NCI-H146 treated with DMSO at 0.1 percent for 48 hours (cell line): Measurements from ENCODE around the gene SMTNL2.
"Not testable (repeated sequence)": the region's sequence is repeated elsewhere in the genome, so short reads cannot be mapped to it uniquely, and the experiment has no call there.

ENCODE experiments used
- DNase-seq: peaks from one replicate; lab custom pipeline; 2025; ENCODE audit not compliant: unreplicated experiment; lab: John Stamatoyannopoulos, UW

SMTNL2 gene

GRCh38 chr17:4584917-4585637 is 748 bp downstream of the SMTNL2 start:
- DNase-seq = no peak

- DNase-seq = no peak
Measured at GRCh38 chr17:4585638-4585994, 1.3 kb downstream of the SMTNL2 start.

- DNase-seq = no peak
Measured at GRCh38 chr17:4586043-4586442, 1.7 kb downstream of the SMTNL2 start.

- DNase-seq = no peak
Measured at GRCh38 chr17:4587195-4587594, 2.9 kb downstream of the SMTNL2 start.

GRCh38 chr17:4587803-4588202 is 3.5 kb downstream of the SMTNL2 start:
- no peak for DNase-seq

- no peak for DNase-seq
Measured at GRCh38 chr17:4588391-4588790, 4.1 kb downstream of the SMTNL2 start.

GRCh38 chr17:4588898-4589625 is 4.7 kb downstream of the SMTNL2 start:
- DNase-seq = no peak

GRCh38 chr17:4590042-4590441 is 5.7 kb downstream of the SMTNL2 start:
- DNase-seq = not testable (repeated sequence)

GRCh38 chr17:4590981-4591453 is 6.7 kb downstream of the SMTNL2 start:
- no peak for DNase-seq

- no peak for DNase-seq
Measured at GRCh38 chr17:4591529-4591928, 7.2 kb downstream of the SMTNL2 start.

GRCh38 chr17:4592240-4593005 is 8.1 kb downstream of the SMTNL2 start:
- DNase-seq = no peak

GRCh38 chr17:4593021-4593421 is 8.7 kb downstream of the SMTNL2 start:
- DNase-seq = no peak

- DNase-seq = no peak
Measured at GRCh38 chr17:4594406-4594805, 10.1 kb downstream of the SMTNL2 start.

GRCh38 chr17:4594931-4595684 is 10.8 kb downstream of the SMTNL2 start:
- DNase-seq = no peak

- DNase-seq = not testable (repeated sequence)
Measured at GRCh38 chr17:4595685-4596342, 11.5 kb downstream of the SMTNL2 start.

- no peak for DNase-seq
Measured at GRCh38 chr17:4596636-4597380, 12.5 kb downstream of the SMTNL2 start.

- no peak for DNase-seq
Measured at GRCh38 chr17:4597975-4598374, 13.6 kb downstream of the SMTNL2 start.

GRCh38 chr17:4598776-4599504 is 14.6 kb downstream of the SMTNL2 start:
- DNase-seq = no peak
